GM20000 (cell line): ENCODE data around the gene LMAN2L.

Source experiments
- DNase-seq: peaks from one replicate; pipeline ENCODE4 v3.0.0; 2012; ENCODE audit warnings: low spot score
- TF ChIP-seq, protein P1 (sequence below): IDR thresholded peaks from 2 replicates; pipeline ENCODE4 v1.5.1; 2012; ENCODE audit warnings: mild to moderate bottlenecking, control low read depth; ENCODE audit errors: extremely low read depth, missing control alignments

LMAN2L gene

DNA sequence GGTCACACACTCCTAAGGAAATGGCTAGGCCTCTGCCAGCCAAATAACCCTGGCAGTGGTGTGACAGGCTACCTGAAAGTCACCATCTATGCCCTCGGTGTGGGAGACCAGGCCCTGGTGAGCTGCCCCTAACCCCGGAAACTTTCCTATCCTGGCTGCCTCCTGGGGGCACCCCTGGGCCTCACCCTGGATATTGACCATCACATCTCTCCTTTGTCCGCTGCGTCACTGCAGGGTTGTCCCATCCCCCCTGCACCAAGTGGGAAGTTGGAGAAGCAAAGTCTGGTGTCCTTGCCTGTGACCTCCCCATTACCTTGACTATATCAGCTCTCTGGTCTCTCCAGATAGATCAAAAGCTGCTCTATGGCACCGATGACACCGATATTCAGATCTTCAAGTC lies 78.5 kb downstream of the LMAN2L start:
- TF ChIP-seq, protein P1, sequence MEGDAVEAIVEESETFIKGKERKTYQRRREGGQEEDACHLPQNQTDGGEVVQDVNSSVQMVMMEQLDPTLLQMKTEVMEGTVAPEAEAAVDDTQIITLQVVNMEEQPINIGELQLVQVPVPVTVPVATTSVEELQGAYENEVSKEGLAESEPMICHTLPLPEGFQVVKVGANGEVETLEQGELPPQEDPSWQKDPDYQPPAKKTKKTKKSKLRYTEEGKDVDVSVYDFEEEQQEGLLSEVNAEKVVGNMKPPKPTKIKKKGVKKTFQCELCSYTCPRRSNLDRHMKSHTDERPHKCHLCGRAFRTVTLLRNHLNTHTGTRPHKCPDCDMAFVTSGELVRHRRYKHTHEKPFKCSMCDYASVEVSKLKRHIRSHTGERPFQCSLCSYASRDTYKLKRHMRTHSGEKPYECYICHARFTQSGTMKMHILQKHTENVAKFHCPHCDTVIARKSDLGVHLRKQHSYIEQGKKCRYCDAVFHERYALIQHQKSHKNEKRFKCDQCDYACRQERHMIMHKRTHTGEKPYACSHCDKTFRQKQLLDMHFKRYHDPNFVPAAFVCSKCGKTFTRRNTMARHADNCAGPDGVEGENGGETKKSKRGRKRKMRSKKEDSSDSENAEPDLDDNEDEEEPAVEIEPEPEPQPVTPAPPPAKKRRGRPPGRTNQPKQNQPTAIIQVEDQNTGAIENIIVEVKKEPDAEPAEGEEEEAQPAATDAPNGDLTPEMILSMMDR, result no peak
- DNase-seq, result no peak

DNA sequence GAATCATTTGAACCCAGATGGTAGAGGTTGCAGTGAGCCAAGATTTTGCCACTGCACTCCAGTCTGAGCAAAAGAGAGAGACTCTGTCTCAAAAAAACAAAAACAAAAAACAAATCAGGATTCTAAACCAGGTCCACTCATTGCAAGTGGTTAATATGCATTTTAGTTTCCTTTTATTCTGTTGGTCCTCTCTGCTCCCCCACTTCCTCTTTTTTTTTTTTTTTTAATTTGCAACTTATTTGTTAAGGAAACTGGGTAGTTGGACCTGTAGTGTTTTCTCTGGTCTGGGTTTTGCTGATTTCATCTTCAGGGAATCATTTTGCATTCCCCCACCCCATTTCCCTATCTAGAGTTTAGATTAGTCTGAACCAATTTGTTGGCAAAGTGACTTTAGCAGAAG lies 83.3 kb downstream of the LMAN2L start:
- no peak for DNase-seq
- TF ChIP-seq, protein P1, result no peak
